Activated CD4-positive, alpha-beta T cell treated with anti-CD3 and anti-CD28 coated beads, Interleukin-2, amount 10 ng/mL, durations not matched to agents 24 days and 14 days (primary cell): Measurements from ENCODE around the gene TM4SF4. TPM values are rescaled to one million over a fixed set of nuclear protein-coding genes. Genes with fewer than 3 reads are reported as not detected.

Source experiments
- DNase-seq: peaks from one replicate; pipeline ENCODE4 v3.0.0; 2022
- H3K27ac Mint-ChIP-seq: one replicate; pipeline ENCODE4 v1.8.0; 2022; ENCODE audit warnings: mild to moderate bottlenecking, mixed read lengths
- H3K27me3 Mint-ChIP-seq: one replicate; pipeline ENCODE4 v1.8.0; 2022; ENCODE audit warnings: mixed read lengths
- H3K36me3 Mint-ChIP-seq: one replicate; pipeline ENCODE4 v1.8.0; 2022; ENCODE audit warnings: low read depth, mild to moderate bottlenecking, mixed read lengths
- H3K4me1 Mint-ChIP-seq: one replicate; pipeline ENCODE4 v1.8.0; 2021; ENCODE audit warnings: mixed read lengths
- H3K4me3 Mint-ChIP-seq: one replicate; pipeline ENCODE4 v1.8.0; 2022; ENCODE audit warnings: mild to moderate bottlenecking, moderate library complexity, mixed read lengths
- H3K9me3 Mint-ChIP-seq: one replicate; pipeline ENCODE4 v1.8.0; 2021; ENCODE audit warnings: mixed read lengths
- intact Hi-C: fragments of 100-400 bp; cut with micrococcal nuclease; formaldehyde crosslinking; loops from one replicate; pipeline ENCODE4 v1.15.1; 2023
- total RNA-seq: library from RNA; stranded (reverse); gene quantifications from 2 replicates; pipeline ENCODE4 v1.2.3, GENCODE V29; 2022

TM4SF4 gene
- total RNA-seq, 1 donor from 2014 or later = not detected

DNA sequence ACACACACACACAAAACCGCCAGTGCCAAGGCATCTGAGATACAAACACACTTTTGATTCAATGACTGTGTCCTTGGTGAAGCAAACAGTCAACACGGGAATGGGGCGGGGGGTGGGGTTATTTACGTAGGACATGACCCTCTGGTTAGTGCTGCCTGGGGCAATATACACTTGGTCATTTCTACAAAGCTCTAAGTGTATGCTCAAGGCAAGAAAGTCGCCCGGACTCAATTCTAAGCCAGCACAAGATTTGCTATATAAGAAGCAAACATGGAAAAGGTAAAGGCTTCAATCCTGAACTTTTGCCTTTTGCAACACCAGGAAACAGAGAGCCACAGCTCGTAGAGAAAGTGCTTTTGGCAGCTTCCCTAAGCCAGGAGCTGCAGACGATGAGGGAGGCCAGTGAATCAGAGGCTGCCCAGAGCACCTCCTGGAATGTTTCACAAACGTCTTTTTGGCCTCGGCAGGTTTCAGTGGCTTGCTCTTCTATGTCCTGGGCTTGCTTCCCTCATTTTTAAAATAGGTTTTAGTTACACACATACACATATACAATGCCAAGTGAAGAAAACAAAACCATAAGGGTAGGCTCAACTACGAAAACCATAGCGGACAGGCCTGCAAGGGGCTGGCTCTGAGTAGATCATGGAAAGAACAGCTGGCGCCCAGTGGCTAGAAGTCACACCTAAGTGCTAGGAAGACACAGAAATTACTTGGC lies 73.6 kb downstream of the TM4SF4 start:
- Mint-ChIP-seq H3K27ac (no peak overlapping the region), H3K9me3 (no peaks in the 10 kb centered on the region), H3K4me3 (no peak overlapping the region), H3K36me3 (no peaks in the 10 kb centered on the region), H3K4me1 (no peaks in the 10 kb centered on the region), H3K27me3 (peaks cover 12% of the 10 kb centered on the region)
- intact Hi-C loops = no loop called here
- DNase-seq = no peak

DNA sequence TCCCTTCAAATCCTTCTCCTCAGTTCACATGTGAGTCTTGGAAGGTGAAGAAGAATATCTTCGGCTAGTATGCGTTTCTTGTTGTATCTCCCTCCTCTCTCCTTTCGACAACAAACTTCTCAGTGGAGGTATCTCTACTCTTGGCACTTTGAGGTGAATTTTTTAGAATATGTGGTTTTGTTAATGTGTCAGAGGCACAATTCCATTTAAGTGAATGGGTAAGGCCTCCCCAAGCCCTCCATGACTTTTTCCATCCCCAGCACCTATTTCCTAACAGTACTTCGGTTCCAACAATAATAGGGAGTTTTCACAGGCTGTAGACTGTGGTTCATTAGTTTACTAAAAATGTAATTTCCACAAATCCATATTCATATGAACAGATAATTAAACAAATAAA lies 74.2 kb downstream of the TM4SF4 start:
- Mint-ChIP-seq H3K9me3 (no peaks in the 10 kb centered on the region), H3K27ac (no peak overlapping the region), H3K36me3 (no peaks in the 10 kb centered on the region), H3K4me1 (no peaks in the 10 kb centered on the region), H3K4me3 (no peak overlapping the region), H3K27me3 (peaks cover 12% of the 10 kb centered on the region)
- intact Hi-C loops = no loop called here
- DNase-seq = no peak

DNA sequence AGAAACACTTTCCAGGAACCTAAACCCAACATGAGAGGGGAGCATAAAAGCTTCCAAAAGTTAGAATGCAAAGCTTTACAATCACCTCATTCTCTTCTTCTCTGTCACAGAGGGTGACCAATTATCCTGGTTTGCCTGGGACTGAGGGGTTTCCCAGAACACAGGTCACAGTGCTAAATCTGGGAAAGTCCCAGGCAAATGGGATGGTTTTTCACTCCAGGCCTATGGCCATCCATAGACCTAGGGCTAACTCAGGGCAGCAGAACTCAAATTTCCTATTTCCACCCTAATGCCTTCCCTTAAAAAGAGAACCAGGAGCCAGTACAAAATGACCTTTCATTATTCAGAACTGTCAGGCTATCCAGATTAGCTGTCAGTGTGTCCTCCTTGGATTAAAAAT lies 77.0 kb downstream of the TM4SF4 start:
- intact Hi-C loops = no loop called here
- peaks cover 4% of the 10 kb centered on the region for H3K4me1 Mint-ChIP-seq
- H3K27ac Mint-ChIP-seq = no peak overlapping the region
- no peaks in the 10 kb centered on the region for H3K9me3 Mint-ChIP-seq
- H3K4me3 Mint-ChIP-seq = no peak overlapping the region
- H3K27me3 Mint-ChIP-seq = peaks cover 11% of the 10 kb centered on the region
- no peaks in the 10 kb centered on the region for H3K36me3 Mint-ChIP-seq
- no peak for DNase-seq

DNA sequence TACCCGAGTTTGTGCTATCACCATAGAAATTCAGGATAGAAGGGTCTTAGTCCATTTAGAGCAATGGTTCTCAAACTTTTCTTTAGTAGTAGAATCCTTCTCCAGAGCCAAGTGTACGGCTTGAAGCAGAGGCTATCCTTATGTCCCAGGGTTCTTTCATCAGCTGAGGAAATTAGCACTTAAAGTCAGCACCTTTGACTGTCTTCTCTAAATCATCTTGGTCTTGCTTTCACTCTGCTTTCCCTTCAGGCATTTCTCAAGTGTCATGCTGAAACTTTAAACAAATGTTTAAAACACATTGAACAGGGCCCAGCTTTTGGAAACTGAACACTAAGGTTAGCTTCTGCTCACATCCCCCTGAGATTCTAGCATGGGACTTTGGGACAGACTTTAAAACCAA lies 78.2 kb downstream of the TM4SF4 start:
- Mint-ChIP-seq H3K36me3 (no peaks in the 10 kb centered on the region), H3K27ac (no peak overlapping the region), H3K4me3 (no peak overlapping the region), H3K9me3 (no peaks in the 10 kb centered on the region), H3K27me3 (peaks cover 8% of the 10 kb centered on the region), H3K4me1 (peaks cover 4% of the 10 kb centered on the region)
- no peak for DNase-seq
- intact Hi-C loops = no loop called here

Other genes with a start within 250 kb of the TM4SF4 start
- not detected in 2 replicates for gene TM4SF18, start 141.1 kb upstream of the TM4SF4 start, total RNA-seq
- 0.26 and 0.28 TPM in 2 replicates for gene TM4SF1, start 97.0 kb upstream of the TM4SF4 start, total RNA-seq
- 0.31 and 0.75 TPM in 2 replicates for gene WWTR1, start 183.3 kb downstream of the TM4SF4 start, total RNA-seq